Measurements from ENCODE around the gene MAD2L1. TPM values are rescaled to one million over a fixed set of nuclear protein-coding genes. Genes with fewer than 3 reads are reported as not detected.
"Not testable (repeated sequence)": the region's sequence is repeated elsewhere in the genome, so short reads cannot be mapped to it uniquely, and the experiment has no call there.

Gene MAD2L1
- total RNA-seq, 1 donor from 2014 or later = 8.1 TPM

GRCh38 chr4:120088507-120088906, 21.9 kb upstream of the MAD2L1 start:
- Histone ChIP-seq H3K27me3 (ENCODE audit: control insufficient read depth, insufficient read depth, low read length) (no peaks in the 10 kb centered on the region), H3K36me3 (ENCODE audit: control insufficient read depth, insufficient read depth, low read length) (no peaks in the 10 kb centered on the region), H3K4me3 (ENCODE audit: low read depth, low read length) (no peak overlapping the region)
- TF ChIP-seq, protein P1, sequence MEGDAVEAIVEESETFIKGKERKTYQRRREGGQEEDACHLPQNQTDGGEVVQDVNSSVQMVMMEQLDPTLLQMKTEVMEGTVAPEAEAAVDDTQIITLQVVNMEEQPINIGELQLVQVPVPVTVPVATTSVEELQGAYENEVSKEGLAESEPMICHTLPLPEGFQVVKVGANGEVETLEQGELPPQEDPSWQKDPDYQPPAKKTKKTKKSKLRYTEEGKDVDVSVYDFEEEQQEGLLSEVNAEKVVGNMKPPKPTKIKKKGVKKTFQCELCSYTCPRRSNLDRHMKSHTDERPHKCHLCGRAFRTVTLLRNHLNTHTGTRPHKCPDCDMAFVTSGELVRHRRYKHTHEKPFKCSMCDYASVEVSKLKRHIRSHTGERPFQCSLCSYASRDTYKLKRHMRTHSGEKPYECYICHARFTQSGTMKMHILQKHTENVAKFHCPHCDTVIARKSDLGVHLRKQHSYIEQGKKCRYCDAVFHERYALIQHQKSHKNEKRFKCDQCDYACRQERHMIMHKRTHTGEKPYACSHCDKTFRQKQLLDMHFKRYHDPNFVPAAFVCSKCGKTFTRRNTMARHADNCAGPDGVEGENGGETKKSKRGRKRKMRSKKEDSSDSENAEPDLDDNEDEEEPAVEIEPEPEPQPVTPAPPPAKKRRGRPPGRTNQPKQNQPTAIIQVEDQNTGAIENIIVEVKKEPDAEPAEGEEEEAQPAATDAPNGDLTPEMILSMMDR (IDR thresholded peaks at IDR 0.05; ENCODE audit: insufficient read depth, low read length, poor library complexity, severe bottlenecking) = no peak
- DNase-seq (ENCODE audit: low read depth) = no peak

GRCh38 chr4:120088066-120088465, 21.4 kb upstream of the MAD2L1 start:
- not testable (repeated sequence) for DNase-seq (ENCODE audit: low read depth); H3K27me3 ChIP-seq (ENCODE audit: control insufficient read depth, insufficient read depth, low read length); H3K36me3 ChIP-seq (ENCODE audit: control insufficient read depth, insufficient read depth, low read length); H3K4me3 ChIP-seq (ENCODE audit: low read depth, low read length)

- DNase-seq (ENCODE audit: low read depth) = no peak
- no peaks in the 10 kb centered on the region for H3K27me3 ChIP-seq (ENCODE audit: control insufficient read depth, insufficient read depth, low read length)
- no peaks in the 10 kb centered on the region for H3K36me3 ChIP-seq (ENCODE audit: control insufficient read depth, insufficient read depth, low read length)
- TF ChIP-seq, protein P1 (IDR thresholded peaks at IDR 0.05; ENCODE audit: insufficient read depth, low read length, poor library complexity, severe bottlenecking) = no peak
- no peak overlapping the region for H3K4me3 ChIP-seq (ENCODE audit: low read depth, low read length)
Measured at GRCh38 chr4:120085705-120086104, 19.1 kb upstream of the MAD2L1 start.

GRCh38 chr4:120084327-120084726, 17.7 kb upstream of the MAD2L1 start:
- TF ChIP-seq, protein P1 (IDR thresholded peaks at IDR 0.05; ENCODE audit: insufficient read depth, low read length, poor library complexity, severe bottlenecking) = no peak
- Histone ChIP-seq H3K4me3 (ENCODE audit: low read depth, low read length) (no peak overlapping the region), H3K36me3 (ENCODE audit: control insufficient read depth, insufficient read depth, low read length) (no peaks in the 10 kb centered on the region), H3K27me3 (ENCODE audit: control insufficient read depth, insufficient read depth, low read length) (no peaks in the 10 kb centered on the region)
- DNase-seq (ENCODE audit: low read depth) = no peak

DNA sequence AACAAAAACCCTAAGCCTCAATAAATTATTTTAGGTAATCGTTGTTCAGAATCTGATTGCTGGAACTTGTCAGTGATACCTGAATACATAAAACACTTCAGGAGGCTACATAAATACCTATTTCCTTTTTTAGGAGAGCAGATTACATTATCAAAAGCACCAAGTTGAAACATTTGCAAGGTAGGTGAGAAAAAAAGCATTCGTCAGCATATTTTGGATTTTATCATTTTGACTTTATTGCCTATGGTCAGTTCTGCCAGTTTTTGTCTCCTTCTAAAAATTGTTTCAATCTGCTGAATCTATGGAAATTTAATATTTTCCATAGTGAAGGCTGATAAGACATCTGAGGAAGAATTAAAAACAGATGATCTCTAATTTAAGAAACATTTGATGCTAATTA, 16.5 kb upstream of the MAD2L1 start:
- TF ChIP-seq, protein P1 (IDR thresholded peaks at IDR 0.05; ENCODE audit: insufficient read depth, low read length, poor library complexity, severe bottlenecking) = no peak

DNA sequence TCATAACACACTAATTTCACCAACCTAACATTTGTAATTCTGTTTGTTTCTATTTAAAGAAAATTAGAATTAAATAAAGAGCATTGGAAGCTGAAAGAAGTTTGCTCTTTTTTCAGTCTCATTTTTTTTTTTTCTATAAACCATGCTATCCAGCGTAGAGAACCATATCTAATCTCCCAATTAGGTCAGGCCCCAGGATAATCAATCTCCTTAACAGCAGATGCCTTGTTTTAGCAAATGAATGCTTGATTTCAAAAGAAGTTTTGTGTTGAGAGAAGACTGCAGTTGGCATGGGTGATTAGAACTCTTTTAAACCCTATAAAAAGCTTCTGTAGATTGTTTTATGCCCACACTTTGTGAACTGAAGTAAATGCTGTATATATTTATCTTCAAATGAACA, 15.6 kb upstream of the MAD2L1 start:
- TF ChIP-seq, protein P1 (IDR thresholded peaks at IDR 0.05; ENCODE audit: insufficient read depth, low read length, poor library complexity, severe bottlenecking) = no peak
- no peaks in the 10 kb centered on the region for H3K27me3 ChIP-seq (ENCODE audit: control insufficient read depth, insufficient read depth, low read length)
- no peak overlapping the region for H3K4me3 ChIP-seq (ENCODE audit: low read depth, low read length)
- H3K36me3 ChIP-seq (ENCODE audit: control insufficient read depth, insufficient read depth, low read length) = no peaks in the 10 kb centered on the region
- no peak for DNase-seq (ENCODE audit: low read depth)

More for the DNA sequence above, 16.5 kb upstream of the MAD2L1 start:
- DNase-seq (ENCODE audit: low read depth) = no peak
- Histone ChIP-seq H3K4me3 (ENCODE audit: low read depth, low read length) (no peak overlapping the region), H3K27me3 (ENCODE audit: control insufficient read depth, insufficient read depth, low read length) (no peaks in the 10 kb centered on the region), H3K36me3 (ENCODE audit: control insufficient read depth, insufficient read depth, low read length) (no peaks in the 10 kb centered on the region)
